Measurements from ENCODE around the gene PRRC2A. TPM values are rescaled to one million over a fixed set of nuclear protein-coding genes. Genes with fewer than 3 reads are reported as not detected.
A peak's percentile ranks its signal among the peaks of the same experiment; 100 is the strongest.

PRRC2A gene
- total and polyA plus RNA-seq, 12 donors, result 83.9 to 179 (median 98.9) TPM

DNA sequence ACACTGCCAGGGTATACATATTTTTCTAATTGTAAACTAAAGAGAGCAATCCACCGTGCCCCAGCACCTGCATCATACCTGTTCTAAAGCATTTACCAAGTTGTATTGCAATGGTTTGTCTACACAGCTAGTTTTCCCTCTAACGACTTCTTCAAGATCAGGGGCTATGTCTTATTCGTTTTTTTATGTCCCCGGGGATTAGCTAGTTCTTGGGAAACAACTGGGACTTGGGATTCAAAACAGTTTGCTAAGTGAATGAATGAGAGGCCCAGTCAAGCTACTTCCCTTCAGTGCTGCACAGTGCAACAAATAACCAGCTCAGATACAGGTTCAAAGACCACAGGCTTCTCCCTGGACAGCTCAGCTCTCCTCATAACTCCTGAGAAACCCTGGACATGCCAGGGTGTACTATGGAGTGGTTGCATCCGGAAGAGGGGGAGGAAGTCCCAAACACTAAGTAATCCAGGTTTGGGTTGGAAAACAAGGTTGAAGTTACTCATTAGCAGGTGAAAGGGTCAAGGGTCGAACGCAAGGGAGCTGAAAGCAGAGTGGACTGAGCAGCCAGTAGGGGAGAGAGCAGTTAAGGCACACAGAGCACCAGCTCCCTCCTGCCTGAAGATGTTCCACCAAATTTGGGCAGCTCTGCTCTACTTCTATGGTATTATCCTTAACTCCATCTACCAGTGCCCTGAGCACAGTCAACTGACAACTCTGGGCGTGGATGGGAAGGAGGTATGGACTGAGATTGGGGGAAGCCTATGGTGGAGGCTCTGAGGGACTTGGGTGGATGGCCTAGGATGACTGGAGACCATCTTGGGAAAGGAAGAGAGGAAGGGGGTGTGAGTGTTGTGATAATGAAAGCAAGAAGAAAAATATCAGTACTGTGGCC, 35.1 kb downstream of the PRRC2A start, which contains the start of gene APOM:
Gene APOM (plus strand): TSS at position 546 of the 889 bp plus-strand sequence. CDS start 73 bp downstream, at position 619.
- Histone ChIP-seq H3K4me3 (no peak within 1 kb of the TSS), H3K36me3 (peaks cover 0 to 47% (median 0%) of the 10 kb centered on the region in 9 donors), H3K27me3 (no peaks in the 10 kb centered on the region), H3K27ac (no peak within 1 kb of the TSS), H3K9me3 (no peaks in the 10 kb centered on the region), H3K4me1 (peaks cover 12 to 63% (median 49%) of the 10 kb centered on the region in 9 donors)
- ATAC-seq (no peak), DNase-seq (no peak)
- 84 to 86% methylated on average over 8 of the region's 8 CpGs for WGBS, 2 donors
- intact Hi-C loops (cut with DNase I), result no loop called here
- no peak for TF ChIP-seq CTCF (IDR thresholded peaks at IDR 0.05)

DNA sequence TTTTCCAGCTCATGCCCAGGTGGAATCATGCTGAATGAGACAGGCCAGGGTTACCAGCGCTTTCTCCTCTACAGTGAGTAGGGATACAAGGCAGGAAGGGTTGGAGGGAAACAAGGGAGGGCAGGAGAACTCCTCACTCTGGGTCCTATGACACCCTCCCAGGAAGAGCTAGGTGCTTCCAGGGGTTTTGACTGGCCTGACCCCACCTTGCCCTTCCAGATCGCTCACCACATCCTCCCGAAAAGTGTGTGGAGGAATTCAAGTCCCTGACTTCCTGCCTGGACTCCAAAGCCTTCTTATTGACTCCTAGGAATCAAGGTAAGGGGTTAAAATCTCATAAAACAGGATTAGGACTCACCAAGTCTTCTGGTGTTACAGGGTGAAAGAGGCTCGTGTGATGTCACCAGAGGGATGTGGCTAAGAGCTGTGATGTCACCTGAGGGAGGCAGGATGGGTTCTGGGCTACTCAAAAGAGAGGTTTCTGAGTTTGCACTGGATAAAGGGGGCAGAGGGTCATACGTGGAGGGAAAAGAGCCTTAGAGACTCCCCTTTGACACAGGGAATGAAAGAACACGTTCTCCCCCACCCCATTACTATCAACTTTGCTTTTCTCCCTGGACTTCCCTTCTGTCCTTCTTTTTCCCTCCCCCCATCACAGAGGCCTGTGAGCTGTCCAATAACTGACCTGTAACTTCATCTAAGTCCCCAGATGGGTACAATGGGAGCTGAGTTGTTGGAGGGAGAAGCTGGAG, 37.1 kb downstream of the PRRC2A start:
- intact Hi-C loops (cut with DNase I), result no loop called here
- ATAC-seq, result no peak

DNA sequence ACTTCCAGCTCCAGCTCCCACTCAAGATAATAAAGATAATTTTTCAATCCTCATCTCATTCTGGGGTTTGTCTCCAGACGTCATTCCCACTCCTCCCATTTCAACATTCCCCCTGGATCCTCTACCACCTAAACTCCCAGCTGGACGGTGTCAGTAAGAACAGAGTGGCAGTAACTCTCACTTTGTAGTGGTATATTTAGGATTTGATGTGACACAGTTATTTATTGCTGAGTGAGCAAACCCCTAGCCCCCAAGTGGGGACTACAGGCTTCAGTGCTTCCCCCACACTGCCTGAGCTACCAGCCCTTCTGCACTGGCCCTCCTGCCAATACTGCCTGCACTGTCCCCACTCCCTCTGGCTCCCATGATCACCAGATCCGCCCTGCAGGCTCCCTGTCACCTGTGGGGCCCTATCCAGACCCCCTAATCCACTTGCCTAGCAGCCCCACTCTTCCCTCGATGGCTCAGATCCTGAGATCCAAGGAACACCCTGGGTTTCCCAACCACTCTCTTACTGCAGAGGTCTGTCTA, 37.7 kb downstream of the PRRC2A start:
- ATAC-seq, result no peak
- DNase-seq, result no peak
- H3K4me3 ChIP-seq, result peak overlapping the region in 1 of 10 donors; percentile 87
- no peak for TF ChIP-seq CTCF (IDR thresholded peaks at IDR 0.05)
- intact Hi-C loops (cut with DNase I), result no loop called here
- WGBS, 2 donors, result 71 to 78% methylated on average over 4 of the region's 4 CpGs
- peaks cover 0 to 55% (median 0%) of the 10 kb centered on the region in 9 donors for H3K36me3 ChIP-seq
- H3K27me3 ChIP-seq, result no peaks in the 10 kb centered on the region
- H3K4me1 ChIP-seq, result peaks cover 16 to 73% (median 53%) of the 10 kb centered on the region in 9 donors
- peak overlapping the region in 2 of 10 donors; percentile 94 to 98 for H3K27ac ChIP-seq
- H3K9me3 ChIP-seq, result no peaks in the 10 kb centered on the region

More for the DNA sequence above, 37.1 kb downstream of the PRRC2A start:
- Histone ChIP-seq H3K27ac (peak overlapping the region in 1 of 10 donors; percentile 98), H3K27me3 (no peaks in the 10 kb centered on the region), H3K9me3 (no peaks in the 10 kb centered on the region), H3K4me3 (no peak overlapping the region), H3K4me1 (peaks cover 16 to 70% (median 49%) of the 10 kb centered on the region in 9 donors), H3K36me3 (peaks cover 0 to 49% (median 0%) of the 10 kb centered on the region in 9 donors)
- TF ChIP-seq CTCF (IDR thresholded peaks at IDR 0.05), result no peak
- DNase-seq, result no peak
- 74 to 75% methylated on average over 6 of the region's 6 CpGs for WGBS, 2 donors
